ENCODE measurements around the gene ARFGAP2. TPM values are rescaled to one million over a fixed set of nuclear protein-coding genes. Genes with fewer than 3 reads are reported as not detected.

The ARFGAP2 gene
- total and polyA plus RNA-seq, 2 of the 8 experiments (the other 6 are each of a cell fraction or from before 2014, with no cell fraction given) = 50.2 to 64.0 TPM

- TF ChIP-seq RBBP5 (IDR thresholded peaks at IDR 0.05; ENCODE audit: borderline replicate concordance, low read depth, low read length) (no peak), RNF2 (IDR thresholded peaks at IDR 0.05; ENCODE audit: borderline replicate concordance, low read depth, low read length, missing control alignments, poor library complexity, severe bottlenecking) (no peak), SIN3A (conservative IDR thresholded peaks at IDR 0.05 in 1 of 2, IDR thresholded peaks at IDR 0.05 in 1 of 2; ENCODE audit: low read depth in 1 of 2, low read length in 2 of 2) (no peak), CHD2 (IDR thresholded peaks at IDR 0.05; ENCODE audit: low read length) (no peak), SP1 (IDR thresholded peaks at IDR 0.05; ENCODE audit: low read depth, low read length) (no peak), SP2 (IDR thresholded peaks at IDR 0.05; ENCODE audit: low read length) (no peak), EGR1 (IDR thresholded peaks at IDR 0.05; ENCODE audit: borderline replicate concordance, low read depth, low read length) (no peak)
- TF ChIP-seq, protein P1, sequence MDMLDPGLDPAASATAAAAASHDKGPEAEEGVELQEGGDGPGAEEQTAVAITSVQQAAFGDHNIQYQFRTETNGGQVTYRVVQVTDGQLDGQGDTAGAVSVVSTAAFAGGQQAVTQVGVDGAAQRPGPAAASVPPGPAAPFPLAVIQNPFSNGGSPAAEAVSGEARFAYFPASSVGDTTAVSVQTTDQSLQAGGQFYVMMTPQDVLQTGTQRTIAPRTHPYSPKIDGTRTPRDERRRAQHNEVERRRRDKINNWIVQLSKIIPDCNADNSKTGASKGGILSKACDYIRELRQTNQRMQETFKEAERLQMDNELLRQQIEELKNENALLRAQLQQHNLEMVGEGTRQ (IDR thresholded peaks at IDR 0.05; ENCODE audit: low read length) = no peak
These were observed 842 bp downstream of the ARFGAP2 start (continued) for GRCh38 chr11:47175746-47176327.
